Activated naive CD4-positive, alpha-beta T cell treated with anti-CD3 and anti-CD28 coated beads, Interleukin-2, amount 50 U/mL, for 24 hours (primary cell): ENCODE data around the gene KRT16.

Source experiments
- H3K27ac Mint-ChIP-seq: one replicate; pipeline ENCODE4 v1.8.0; 2021; ENCODE audit warnings: mild to moderate bottlenecking, mixed read lengths
- H3K27me3 Mint-ChIP-seq: one replicate; pipeline ENCODE4 v1.8.0; 2021; ENCODE audit warnings: mixed read lengths
- H3K36me3 Mint-ChIP-seq: one replicate; pipeline ENCODE4 v1.8.0; 2021; ENCODE audit warnings: mixed read lengths
- H3K4me1 Mint-ChIP-seq: one replicate; pipeline ENCODE4 v1.8.0; 2021; ENCODE audit warnings: mixed read lengths
- H3K4me3 Mint-ChIP-seq: one replicate; pipeline ENCODE4 v1.8.0; 2021; ENCODE audit warnings: mild to moderate bottlenecking, mixed read lengths
- H3K9me3 Mint-ChIP-seq: one replicate; pipeline ENCODE4 v1.8.0; 2021; ENCODE audit warnings: mixed read lengths

KRT16 gene

GRCh38 chr17:41567317-41567716 lies 45.2 kb downstream of the KRT16 start:
- Mint-ChIP-seq H3K4me1 (peaks cover 17% of the 10 kb centered on the region), H3K36me3 (no peaks in the 10 kb centered on the region), H3K4me3 (no peak overlapping the region), H3K27me3 (peaks cover under 1% of the 10 kb centered on the region), H3K27ac (peak overlapping the region; percentile 88), H3K9me3 (no peaks in the 10 kb centered on the region)

DNA sequence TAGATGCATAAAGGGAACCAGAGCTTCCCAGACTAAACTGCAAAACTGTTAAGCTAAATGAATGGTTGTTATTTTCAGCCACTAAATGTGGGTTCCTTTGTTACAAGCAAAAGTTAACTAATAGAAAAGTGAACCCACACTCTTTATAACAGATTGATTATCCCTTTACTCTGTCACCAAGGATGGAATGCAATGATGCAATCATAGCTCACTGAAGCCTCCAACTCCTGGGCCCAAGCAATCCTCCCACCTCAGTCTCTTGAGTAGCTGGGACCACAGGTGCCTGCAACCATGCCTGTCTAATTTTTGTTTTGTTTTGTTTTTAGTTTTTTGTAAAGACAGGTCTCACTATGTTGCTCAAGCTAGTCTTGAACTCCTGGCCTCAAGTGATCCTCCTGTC lies 47.2 kb downstream of the KRT16 start:
- H3K36me3 Mint-ChIP-seq, result no peaks in the 10 kb centered on the region
- no peaks in the 10 kb centered on the region for H3K9me3 Mint-ChIP-seq
- H3K27ac Mint-ChIP-seq, result no peak overlapping the region
- H3K4me3 Mint-ChIP-seq, result no peak overlapping the region
- H3K27me3 Mint-ChIP-seq, result peaks cover 1% of the 10 kb centered on the region
- H3K4me1 Mint-ChIP-seq, result peaks cover 17% of the 10 kb centered on the region

DNA sequence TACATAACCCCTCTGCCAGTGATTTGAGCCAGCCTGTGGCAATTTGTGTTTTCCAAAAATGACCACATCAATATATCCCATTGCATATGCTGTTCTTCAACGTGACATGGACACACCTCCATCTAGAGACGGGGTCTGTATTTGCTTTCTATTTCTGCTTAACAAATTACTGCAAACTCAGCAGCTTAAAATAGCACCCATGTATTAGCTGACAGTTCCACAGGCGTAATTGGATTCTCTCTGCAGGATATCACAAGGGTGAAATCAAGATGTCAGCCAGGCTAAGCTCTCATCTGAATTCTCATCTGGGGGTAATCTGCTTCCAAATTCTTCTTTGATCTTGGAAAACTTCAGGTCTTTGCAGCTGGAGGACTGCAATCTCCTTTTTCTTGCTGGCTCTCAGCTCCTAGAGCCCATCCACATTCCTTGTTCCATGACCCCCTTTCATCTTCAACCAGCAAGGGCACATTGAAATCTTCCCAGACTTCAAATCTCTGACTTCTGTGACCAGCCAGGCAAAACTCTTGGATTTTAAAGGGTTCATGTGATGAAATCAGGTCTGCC lies 48.9 kb downstream of the KRT16 start:
- no peak overlapping the region for H3K4me3 Mint-ChIP-seq
- no peaks in the 10 kb centered on the region for H3K36me3 Mint-ChIP-seq
- peaks cover 17% of the 10 kb centered on the region for H3K4me1 Mint-ChIP-seq
- no peak overlapping the region for H3K27ac Mint-ChIP-seq
- H3K27me3 Mint-ChIP-seq, result peaks cover 4% of the 10 kb centered on the region
- H3K9me3 Mint-ChIP-seq, result no peaks in the 10 kb centered on the region

- Mint-ChIP-seq H3K4me3 (no peak overlapping the region), H3K27ac (no peak overlapping the region), H3K36me3 (peaks cover 2% of the 10 kb centered on the region), H3K27me3 (peaks cover 11% of the 10 kb centered on the region), H3K4me1 (peaks cover 6% of the 10 kb centered on the region), H3K9me3 (no peaks in the 10 kb centered on the region)
Observed at GRCh38 chr17:41561554-41561953, 51.0 kb downstream of the KRT16 start.
